H9 (cell line): Measurements from ENCODE around the gene UST. TPM values are rescaled to one million over a fixed set of nuclear protein-coding genes. Genes with fewer than 3 reads are reported as not detected.

Experiments used
- DNase-seq: peaks from one replicate; pipeline ENCODE4 v3.0.0-alpha.2; 2017
- H2AFZ ChIP-seq: one replicate; pipeline ENCODE4 v1.6.1; 2013; ENCODE audit warnings: mild to moderate bottlenecking, low read length, control low read depth, moderate library complexity
- H2AK5ac ChIP-seq: 2 replicates; pipeline ENCODE4 v1.6.1; 2013; ENCODE audit warnings: low read length, control low read depth, mixed read lengths; ENCODE audit not compliant: insufficient read length
- H2BK120ac ChIP-seq: one replicate; pipeline ENCODE4 v1.6.1; 2013; ENCODE audit warnings: low read depth, mild to moderate bottlenecking, low read length, control low read depth, inconsistent platforms; ENCODE audit not compliant: poor library complexity, severe bottlenecking
- H2BK12ac ChIP-seq: 2 replicates; pipeline ENCODE4 v1.6.1; 2013; ENCODE audit warnings: low read length, control low read depth, mixed read lengths, low read depth; ENCODE audit not compliant: insufficient read length
- H2BK15ac ChIP-seq: 2 replicates; pipeline ENCODE4 v1.6.1; 2013; ENCODE audit warnings: low read depth, low read length, control low read depth
- H2BK20ac ChIP-seq: one replicate; pipeline ENCODE4 v1.6.1; 2013; ENCODE audit warnings: low read depth, mild to moderate bottlenecking, low read length, control low read depth, inconsistent platforms; ENCODE audit not compliant: poor library complexity, severe bottlenecking
- H2BK5ac ChIP-seq: 2 replicates; pipeline ENCODE4 v1.6.1; 2013; ENCODE audit warnings: low read length, control low read depth, mixed read lengths; ENCODE audit not compliant: insufficient read length
- H3K14ac ChIP-seq: 2 replicates; pipeline ENCODE4 v1.6.1; 2013; ENCODE audit warnings: low read length, control low read depth; ENCODE audit not compliant: insufficient read depth
- H3K18ac ChIP-seq: 2 replicates; pipeline ENCODE4 v1.6.1; 2013; ENCODE audit warnings: low read depth, mild to moderate bottlenecking, mixed read lengths, low read length, control low read depth; ENCODE audit not compliant: insufficient read length
- H3K23ac ChIP-seq: 2 replicates; pipeline ENCODE4 v1.6.1; 2013; ENCODE audit warnings: low read length, control low read depth, mixed read lengths, low read depth; ENCODE audit not compliant: insufficient read length
- H3K23me2 ChIP-seq: 2 replicates; pipeline ENCODE4 v1.6.1; 2013; ENCODE audit warnings: low read depth, mild to moderate bottlenecking, mixed read lengths, low read length, control low read depth; ENCODE audit not compliant: insufficient read length, poor library complexity, severe bottlenecking
- H3K27ac ChIP-seq: 2 replicates; pipeline ENCODE4 v1.5.1; 2013; ENCODE audit warnings: low read length, control low read depth, mixed read lengths, low read depth; ENCODE audit not compliant: insufficient read length
- H3K27me3 ChIP-seq: 2 replicates; pipeline ENCODE4 v1.6.1; 2013; ENCODE audit warnings: low read length, control low read depth, inconsistent platforms; ENCODE audit not compliant: insufficient read depth
- H3K4ac ChIP-seq: 2 replicates; pipeline ENCODE4 v1.6.1; 2013; ENCODE audit warnings: low read depth, mild to moderate bottlenecking, control low read depth, inconsistent platforms, low read length, moderate library complexity
- H3K4me1 ChIP-seq: 2 replicates; pipeline ENCODE4 v1.6.1; 2013; ENCODE audit warnings: low read length, control low read depth, inconsistent platforms; ENCODE audit not compliant: insufficient read depth
- H3K4me2 ChIP-seq: 2 replicates; pipeline ENCODE4 v1.6.1; 2013; ENCODE audit warnings: low read length, control low read depth, mixed read lengths; ENCODE audit not compliant: insufficient read length, insufficient read depth
- H3K56ac ChIP-seq: 2 replicates; pipeline ENCODE4 v1.6.1; 2013; ENCODE audit warnings: low read depth, mild to moderate bottlenecking, mixed read lengths, low read length, control low read depth; ENCODE audit not compliant: insufficient read length
- H3K79me1 ChIP-seq: 2 replicates; pipeline ENCODE4 v1.6.1; 2013; ENCODE audit warnings: low read depth, mild to moderate bottlenecking, moderate library complexity, low read length, control low read depth, inconsistent platforms; ENCODE audit not compliant: insufficient read depth, poor library complexity, severe bottlenecking
- H3K79me2 ChIP-seq: 2 replicates; pipeline ENCODE4 v1.6.1; 2013; ENCODE audit warnings: low read length, control low read depth, inconsistent platforms; ENCODE audit not compliant: insufficient read depth
- H3K9ac ChIP-seq: 2 replicates; pipeline ENCODE4 v1.6.1; 2013; ENCODE audit warnings: low read length, control low read depth, mixed read lengths; ENCODE audit not compliant: insufficient read length; ENCODE audit errors: extremely low read depth
- H3K9me3 ChIP-seq: one replicate; pipeline ENCODE4 v1.6.1; 2013; ENCODE audit warnings: low read depth, low read length, inconsistent platforms; ENCODE audit not compliant: control insufficient read depth
- H3T11ph ChIP-seq: one replicate; pipeline ENCODE4 v1.6.1; 2013; ENCODE audit warnings: mild to moderate bottlenecking, low read length, control low read depth, inconsistent platforms
- H4K20me1 ChIP-seq: one replicate; pipeline ENCODE4 v1.6.1; 2013; ENCODE audit not compliant: control insufficient read depth, insufficient read length, insufficient read depth
- H4K5ac ChIP-seq: 2 replicates; pipeline ENCODE4 v1.6.1; 2013; ENCODE audit warnings: low read depth, mild to moderate bottlenecking, mixed read lengths, low read length, control low read depth; ENCODE audit not compliant: insufficient read length
- H4K8ac ChIP-seq: replicated peaks from 2 replicates; pipeline ENCODE4 v1.6.1; 2013; ENCODE audit warnings: low read length, control low read depth, mixed read lengths, low read depth; ENCODE audit not compliant: insufficient read length
- H4K91ac ChIP-seq: 2 replicates; pipeline ENCODE4 v1.6.1; 2013; ENCODE audit warnings: low read depth, mild to moderate bottlenecking, moderate library complexity, mixed read lengths, low read length, control low read depth; ENCODE audit not compliant: insufficient read length
- H3K27ac Mint-ChIP-seq, 3 experiments: 2 replicates in 2 of 3; 3 replicates in 1 of 3; pipeline ENCODE4 v1.8.0; 2020 to 2021; ENCODE audit warnings: mixed read lengths in 3 of 3, mild to moderate bottlenecking in 1 of 3, moderate library complexity in 1 of 3
- H3K27me3 Mint-ChIP-seq: 2 replicates; pipeline ENCODE4 v1.8.0; 2021; ENCODE audit warnings: low read depth, mild to moderate bottlenecking, moderate library complexity, mixed read lengths
- H3K36me3 Mint-ChIP-seq, 3 experiments: 2 replicates in 2 of 3; 3 replicates in 1 of 3; pipeline ENCODE4 v1.8.0; 2020 to 2021; ENCODE audit warnings: low read depth in 3 of 3, mixed read lengths in 3 of 3; ENCODE audit not compliant: insufficient read depth in 1 of 3
- H3K4me1 Mint-ChIP-seq, 2 experiments: 2 replicates each; pipeline ENCODE4 v1.8.0; 2020; ENCODE audit warnings: mixed read lengths in 2 of 2
- H3K4me3 Mint-ChIP-seq, 2 experiments: 2 replicates in 1 of 2; 3 replicates in 1 of 2; pipeline ENCODE4 v1.8.0; 2020 to 2021; ENCODE audit warnings: mild to moderate bottlenecking in 2 of 2, mixed read lengths in 2 of 2, moderate library complexity in 1 of 2
- H3K9me3 Mint-ChIP-seq, 2 experiments: 2 replicates in 1 of 2; 3 replicates in 1 of 2; pipeline ENCODE4 v1.8.0; 2020; ENCODE audit warnings: mild to moderate bottlenecking in 2 of 2, mixed read lengths in 2 of 2, moderate library complexity in 1 of 2
- WGBS: extraction: QIAGEN DNeasy Blood & Tissue Kit; methylation state at CpG from one replicate; pipeline ENCODE4 v1.1.7; 2013; ENCODE audit warnings: missing lambda C conversion rate, low lambda C conversion rate, mixed read lengths; ENCODE audit not compliant: insufficient read length; ENCODE audit errors: extremely low coverage; 5-methylcytosine and 5-hydroxymethylcytosine counted together
- total RNA-seq: library from RNA; stranded (reverse); gene quantifications from 2 replicates; pipeline ENCODE4 v1.2.1, GENCODE V29; 2021
- TF ChIP-seq, protein P1 (sequence below): fragments of 200-600 bp; sonication (generic); conservative IDR thresholded peaks from 3 replicates; pipeline ENCODE4 v1.8.0; 2021; ENCODE audit warnings: antibody characterized with exemption, mild to moderate bottlenecking

Gene UST
- total RNA-seq, 1 experiment from 2014 or later, result 14.4 TPM

DNA sequence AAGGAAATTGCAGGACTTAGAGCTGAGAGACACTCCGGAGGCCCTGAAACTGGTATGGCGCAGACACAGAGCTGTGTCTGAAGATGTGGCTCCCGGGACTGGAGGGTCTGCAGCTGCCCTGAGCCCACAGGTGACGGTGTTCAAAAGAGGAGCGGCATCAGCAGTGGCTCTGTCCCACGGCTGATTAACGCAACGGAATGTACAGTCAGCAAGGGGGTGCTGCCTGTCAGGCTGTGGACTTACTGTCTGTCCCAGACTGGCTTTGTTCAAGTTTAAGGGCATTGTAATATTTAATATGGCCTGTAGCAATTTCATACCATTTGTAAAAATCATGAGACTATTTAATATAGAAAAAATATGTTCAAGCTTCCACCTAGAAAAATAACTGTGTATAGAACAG lies 342.7 kb downstream of the UST start:
- peaks cover 4% of the 10 kb centered on the region; the same call in 1 of the 2 replicates for H3K4me1 ChIP-seq
- Mint-ChIP-seq H3K27ac (no peak overlapping the region), H3K27me3 (no peaks in the 10 kb centered on the region), H3K4me3 (no peak overlapping the region), H3K4me1 (peaks cover 10 to 11% of the 10 kb centered on the region in 2 experiments), H3K36me3 (no peaks in the 10 kb centered on the region), H3K9me3 (no peaks in the 10 kb centered on the region)
- no peak overlapping the region for H2AFZ ChIP-seq
- H3K27ac ChIP-seq, result no peak overlapping the region
- H3K79me1 ChIP-seq, result no peaks in the 10 kb centered on the region
- H2BK120ac ChIP-seq, result no peak overlapping the region
- no CpG with 5 or more reads among the region's 8 CpGs for WGBS
- H3K27me3 ChIP-seq, result no peaks in the 10 kb centered on the region
- no peak overlapping the region for H2BK12ac ChIP-seq
- no peak overlapping the region for H4K8ac ChIP-seq
- no peak overlapping the region for H2AK5ac ChIP-seq
- H3K14ac ChIP-seq, result no peak overlapping the region
- no peak overlapping the region for H2BK20ac ChIP-seq
- H3K79me2 ChIP-seq, result no peaks in the 10 kb centered on the region
- no peak overlapping the region for H3K18ac ChIP-seq
- no peak overlapping the region for H3K4ac ChIP-seq
- no peak overlapping the region for H4K5ac ChIP-seq
- H2BK15ac ChIP-seq, result no peak overlapping the region
- H3K23ac ChIP-seq, result no peak overlapping the region
- no peak overlapping the region for H3K9ac ChIP-seq
- no peaks in the 10 kb centered on the region for H3K9me3 ChIP-seq
- no peaks in the 10 kb centered on the region for H4K20me1 ChIP-seq
- H3T11ph ChIP-seq, result no peak overlapping the region
- H3K56ac ChIP-seq, result no peak overlapping the region
- no peak for DNase-seq
- H3K23me2 ChIP-seq, result no peaks in the 10 kb centered on the region
- H3K4me2 ChIP-seq, result no peak overlapping the region
- H2BK5ac ChIP-seq, result no peak overlapping the region
- TF ChIP-seq, protein P1, sequence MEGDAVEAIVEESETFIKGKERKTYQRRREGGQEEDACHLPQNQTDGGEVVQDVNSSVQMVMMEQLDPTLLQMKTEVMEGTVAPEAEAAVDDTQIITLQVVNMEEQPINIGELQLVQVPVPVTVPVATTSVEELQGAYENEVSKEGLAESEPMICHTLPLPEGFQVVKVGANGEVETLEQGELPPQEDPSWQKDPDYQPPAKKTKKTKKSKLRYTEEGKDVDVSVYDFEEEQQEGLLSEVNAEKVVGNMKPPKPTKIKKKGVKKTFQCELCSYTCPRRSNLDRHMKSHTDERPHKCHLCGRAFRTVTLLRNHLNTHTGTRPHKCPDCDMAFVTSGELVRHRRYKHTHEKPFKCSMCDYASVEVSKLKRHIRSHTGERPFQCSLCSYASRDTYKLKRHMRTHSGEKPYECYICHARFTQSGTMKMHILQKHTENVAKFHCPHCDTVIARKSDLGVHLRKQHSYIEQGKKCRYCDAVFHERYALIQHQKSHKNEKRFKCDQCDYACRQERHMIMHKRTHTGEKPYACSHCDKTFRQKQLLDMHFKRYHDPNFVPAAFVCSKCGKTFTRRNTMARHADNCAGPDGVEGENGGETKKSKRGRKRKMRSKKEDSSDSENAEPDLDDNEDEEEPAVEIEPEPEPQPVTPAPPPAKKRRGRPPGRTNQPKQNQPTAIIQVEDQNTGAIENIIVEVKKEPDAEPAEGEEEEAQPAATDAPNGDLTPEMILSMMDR, result no peak
- H4K91ac ChIP-seq, result no peak overlapping the region
